Skeletal muscle tissue (tissue), 4 donors: ENCODE data around the gene ARMH4. TPM values are rescaled to one million over a fixed set of nuclear protein-coding genes. Genes with fewer than 3 reads are reported as not detected.

Experiments
- H3K27ac ChIP-seq: one replicate; pipeline ENCODE4 v1.7.0; 2013; ENCODE audit warnings: mild to moderate bottlenecking, low read depth, low read length, inconsistent platforms
- H3K27me3 ChIP-seq, 3 donors: one replicate each; pipeline ENCODE4 v1.7.0; 2013; ENCODE audit warnings: low read length in 3 of 3; ENCODE audit not compliant: control insufficient read depth in 3 of 3, insufficient read depth in 3 of 3
- H3K36me3 ChIP-seq, 3 donors: one replicate each; pipeline ENCODE4 v1.7.0; 2013; ENCODE audit warnings: low read length in 3 of 3; ENCODE audit not compliant: control insufficient read depth in 3 of 3, insufficient read depth in 3 of 3
- H3K4me1 ChIP-seq, 3 donors: one replicate each; pipeline ENCODE4 v1.7.0; 2013; ENCODE audit warnings: low read length in 3 of 3, mild to moderate bottlenecking in 3 of 3; ENCODE audit not compliant: control insufficient read depth in 3 of 3, insufficient read depth in 3 of 3
- H3K4me3 ChIP-seq, 3 donors: one replicate each; pipeline ENCODE4 v1.7.0; 2013; ENCODE audit warnings: low read length in 3 of 3
- H3K9ac ChIP-seq, 3 donors: one replicate each; pipeline ENCODE4 v1.7.0; 2013; ENCODE audit warnings: low read length in 3 of 3, mild to moderate bottlenecking in 3 of 3, moderate library complexity in 2 of 3, low read depth in 1 of 3
- H3K9me3 ChIP-seq, 3 donors: one replicate each; pipeline ENCODE4 v1.7.0; 2013; ENCODE audit warnings: low read length in 3 of 3; ENCODE audit not compliant: control insufficient read depth in 3 of 3
- total RNA-seq: library from RNA; depleted of rRNA; stranded (reverse); fragments of >200 nt; gene quantifications from one replicate; pipeline ENCODE4 v1.2.3, GENCODE V29; 2014
- donor health status: Osteomylitis.

ARMH4 gene
- total RNA-seq, 1 donor from 2014 or later: 6.8 TPM

- no peaks in the 10 kb centered on the region for H3K27me3 ChIP-seq
- no peaks in the 10 kb centered on the region for H3K9me3 ChIP-seq
- H3K9ac ChIP-seq: no peak overlapping the region
- peaks cover 0 to 2% (median 0%) of the 10 kb centered on the region in 3 donors for H3K4me1 ChIP-seq
- no peak overlapping the region for H3K4me3 ChIP-seq
- H3K27ac ChIP-seq: no peak overlapping the region
- no peaks in the 10 kb centered on the region for H3K36me3 ChIP-seq
Observed at GRCh38 chr14:57999979-58000378, 152.0 kb downstream of the ARMH4 start.

GRCh38 chr14:57999471-57999870 is 152.5 kb downstream of the ARMH4 start:
- no peak overlapping the region for H3K9ac ChIP-seq
- no peak overlapping the region for H3K4me3 ChIP-seq
- H3K9me3 ChIP-seq: no peaks in the 10 kb centered on the region
- H3K4me1 ChIP-seq: peaks cover 0 to 2% (median 0%) of the 10 kb centered on the region in 3 donors
- no peaks in the 10 kb centered on the region for H3K27me3 ChIP-seq
- H3K36me3 ChIP-seq: no peaks in the 10 kb centered on the region
- no peak overlapping the region for H3K27ac ChIP-seq

GRCh38 chr14:57998766-57999165 is 153.2 kb downstream of the ARMH4 start:
- Histone ChIP-seq H3K9me3 (no peaks in the 10 kb centered on the region), H3K36me3 (no peaks in the 10 kb centered on the region), H3K9ac (no peak overlapping the region), H3K4me1 (peaks cover 0 to 2% (median 0%) of the 10 kb centered on the region in 3 donors), H3K27ac (no peak overlapping the region), H3K4me3 (no peak overlapping the region), H3K27me3 (no peaks in the 10 kb centered on the region)

GRCh38 chr14:57991353-57991752 is 160.7 kb downstream of the ARMH4 start:
- Histone ChIP-seq H3K9me3 (no peaks in the 10 kb centered on the region), H3K4me1 (no peaks in the 10 kb centered on the region), H3K4me3 (no peak overlapping the region), H3K27me3 (no peaks in the 10 kb centered on the region), H3K27ac (no peak overlapping the region), H3K36me3 (no peaks in the 10 kb centered on the region), H3K9ac (no peak overlapping the region)

GRCh38 chr14:57988445-57988844 is 163.6 kb downstream of the ARMH4 start:
- H3K36me3 ChIP-seq: no peaks in the 10 kb centered on the region
- no peak overlapping the region for H3K9ac ChIP-seq
- H3K9me3 ChIP-seq: no peaks in the 10 kb centered on the region
- H3K27me3 ChIP-seq: no peaks in the 10 kb centered on the region
- H3K4me1 ChIP-seq: no peaks in the 10 kb centered on the region
- no peak overlapping the region for H3K27ac ChIP-seq
- H3K4me3 ChIP-seq: no peak overlapping the region

- Histone ChIP-seq H3K27ac (no peak overlapping the region), H3K9ac (no peak overlapping the region), H3K4me3 (no peak overlapping the region), H3K4me1 (no peaks in the 10 kb centered on the region), H3K27me3 (peaks cover 0 to 4% (median 0%) of the 10 kb centered on the region in 3 donors), H3K36me3 (no peaks in the 10 kb centered on the region), H3K9me3 (no peaks in the 10 kb centered on the region)
Observed at GRCh38 chr14:57987596-57988300, 164.3 kb downstream of the ARMH4 start.

- Histone ChIP-seq H3K4me1 (no peaks in the 10 kb centered on the region), H3K9ac (no peak overlapping the region), H3K36me3 (no peaks in the 10 kb centered on the region), H3K27ac (no peak overlapping the region), H3K4me3 (no peak overlapping the region), H3K27me3 (peaks cover 0 to 4% (median 0%) of the 10 kb centered on the region in 3 donors), H3K9me3 (no peaks in the 10 kb centered on the region)
Observed at GRCh38 chr14:57987051-57987450, 165.0 kb downstream of the ARMH4 start.

GRCh38 chr14:57982804-57983634 is 169.0 kb downstream of the ARMH4 start:
- Histone ChIP-seq H3K9me3 (no peaks in the 10 kb centered on the region), H3K27ac (no peak overlapping the region), H3K27me3 (peaks cover 0 to 4% (median 0%) of the 10 kb centered on the region in 3 donors), H3K36me3 (no peaks in the 10 kb centered on the region), H3K9ac (no peak overlapping the region), H3K4me1 (no peaks in the 10 kb centered on the region), H3K4me3 (no peak overlapping the region)

GRCh38 chr14:57981817-57982560 is 170.0 kb downstream of the ARMH4 start:
- H3K9ac ChIP-seq: no peak overlapping the region
- no peak overlapping the region for H3K27ac ChIP-seq
- H3K36me3 ChIP-seq: no peaks in the 10 kb centered on the region
- H3K4me3 ChIP-seq: no peak overlapping the region
- no peaks in the 10 kb centered on the region for H3K9me3 ChIP-seq
- peaks cover 0 to 4% (median 0%) of the 10 kb centered on the region in 3 donors for H3K27me3 ChIP-seq
- no peaks in the 10 kb centered on the region for H3K4me1 ChIP-seq
